Breast epithelium (tissue), 4 donors: Measurements from ENCODE around the gene NCKAP5. TPM values are rescaled to one million over a fixed set of nuclear protein-coding genes. Genes with fewer than 3 reads are reported as not detected.

Source experiments
- DNase-seq, 2 donors: peaks; one replicate each; pipeline ENCODE4 v3.0.0-alpha.2; 2019; ENCODE audit warnings: low spot score in 2 of 2
- H3K27ac ChIP-seq, 2 donors: fragments of 200-600 bp; sonication (generic) in 1 of 2; one replicate each; pipeline ENCODE4 v1.5.1; 2016 to 2019; ENCODE audit warnings: mild to moderate bottlenecking in 1 of 2
- H3K27me3 ChIP-seq, 2 donors: fragments of 200-600 bp; sonication (generic) in 1 of 2; one replicate each; pipeline versions ENCODE4 v1.5.1 to v1.6.0; 2017 to 2019; ENCODE audit warnings: control low read depth in 1 of 2, mild to moderate bottlenecking in 1 of 2
- H3K36me3 ChIP-seq: fragments of 200-600 bp; one replicate; pipeline ENCODE4 v1.5.1; 2019
- H3K4me1 ChIP-seq, 2 donors: fragments of 200-600 bp; sonication (generic); one replicate each; pipeline ENCODE4 v1.5.1; 2016 to 2019; ENCODE audit warnings: control low read depth in 1 of 2
- H3K4me3 ChIP-seq, 3 donors: fragments of 200-600 bp; sonication (generic); 1 replicate in 2 of 3; 2 replicates in 1 of 3; pipeline ENCODE4 v1.5.1; 2016 to 2019; ENCODE audit warnings: mild to moderate bottlenecking in 3 of 3, moderate library complexity in 2 of 3
- H3K9me3 ChIP-seq, 2 donors: fragments of 200-600 bp; sonication (generic) in 1 of 2; one replicate each; pipeline ENCODE4 v1.5.1; 2016 to 2019; ENCODE audit warnings: control low read depth in 1 of 2
- POLR2A ChIP-seq: fragments of 450-650 bp; IDR thresholded peaks from one replicate; pipeline ENCODE4 v1.6.1; 2016; ENCODE audit warnings: antibody characterized with exemption, mild to moderate bottlenecking, moderate library complexity
- POLR2AphosphoS5 ChIP-seq, 3 donors: sonication (generic); formaldehyde crosslinking; IDR thresholded peaks; one replicate each; pipeline ENCODE4 v1.6.1; 2017; ENCODE audit warnings: antibody characterized with exemption in 3 of 3
- intact Hi-C: fragments of 100-400 bp; cut with DNase I; formaldehyde crosslinking; loops from one replicate; pipeline ENCODE4 v1.15.1; 2023; ENCODE audit warnings: low total_unique reads
- total RNA-seq, 3 donors: library from RNA; depleted of rRNA; stranded (reverse); fragments of >200 nt; gene quantifications; one replicate each; pipeline ENCODE4 v1.1.0, GENCODE V29; 2016
- TF ChIP-seq, protein P1 (sequence below), 3 donors: fragments of 450-650 bp; IDR thresholded peaks; one replicate each; pipeline ENCODE4 v1.5.1; 2016 to 2017; ENCODE audit warnings: antibody characterized with exemption in 3 of 3, mild to moderate bottlenecking in 3 of 3, moderate library complexity in 3 of 3

The NCKAP5 gene
- total RNA-seq, 3 donors from 2014 or later, result 1.1 to 10.5 (median 6.1) TPM

DNA sequence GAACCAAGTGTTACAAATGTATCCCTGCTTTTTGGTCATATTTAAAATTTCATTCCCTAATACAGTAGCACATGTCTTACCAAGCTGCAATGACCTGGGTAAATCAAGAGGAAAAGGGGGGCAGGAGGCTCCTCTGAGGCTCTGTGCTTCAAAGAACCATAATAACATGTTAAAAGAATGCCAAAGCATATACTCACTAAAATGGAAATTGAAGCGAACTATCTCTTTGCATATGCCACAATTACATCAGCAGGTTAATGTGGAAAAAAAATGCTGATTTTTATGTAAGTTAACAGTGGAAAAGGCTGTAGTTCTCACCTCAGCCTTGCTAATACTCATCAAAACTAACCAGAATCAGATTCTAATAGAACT, 37.5 kb upstream of the NCKAP5 start:
- intact Hi-C loops, result no loop called here
- H3K9me3 ChIP-seq, result no peaks in the 10 kb centered on the region
- H3K4me1 ChIP-seq, result no peaks in the 10 kb centered on the region

DNA sequence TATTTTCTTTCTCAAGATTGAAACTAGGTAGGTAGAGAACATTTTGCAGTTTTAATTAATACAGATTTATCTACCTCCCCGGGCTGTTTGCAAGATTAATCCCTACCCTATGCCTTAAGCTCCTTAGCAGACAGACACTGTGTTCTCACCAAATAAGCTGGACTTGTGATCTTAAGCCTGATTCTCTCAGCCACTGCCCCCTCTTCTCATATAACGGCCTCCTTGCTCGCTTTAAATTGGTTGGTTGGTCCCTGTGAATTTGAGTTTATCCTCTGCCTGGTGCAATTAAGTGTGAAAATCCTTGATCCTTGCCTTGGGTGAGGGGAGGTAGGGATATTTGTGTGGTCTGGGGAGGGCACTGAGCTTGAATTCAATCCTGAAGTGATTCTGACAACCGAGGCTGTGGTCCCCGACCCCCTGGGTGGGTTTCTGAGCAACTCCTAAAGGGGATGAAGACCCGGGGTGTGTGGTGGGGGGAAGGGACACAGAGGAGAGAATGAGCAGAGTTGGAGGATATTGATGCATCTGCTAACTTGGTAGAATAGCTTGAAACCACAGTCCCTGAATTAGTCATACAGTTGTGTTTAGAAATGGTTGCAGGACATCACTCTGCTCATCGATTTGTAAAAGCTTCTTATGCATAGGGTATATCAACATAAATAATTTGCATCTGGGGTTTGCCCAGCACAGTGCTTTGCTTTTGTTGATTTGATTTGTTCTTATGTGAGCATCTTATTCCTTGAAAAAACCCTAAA, 36.9 kb upstream of the NCKAP5 start:
- Histone ChIP-seq H3K27me3 (no peaks in the 10 kb centered on the region), H3K27ac (no peak overlapping the region), H3K4me1 (no peaks in the 10 kb centered on the region), H3K36me3 (no peaks in the 10 kb centered on the region), H3K4me3 (no peak overlapping the region), H3K9me3 (no peaks in the 10 kb centered on the region)
- intact Hi-C loops, result no loop called here
- no peak for DNase-seq
- TF ChIP-seq POLR2AphosphoS5 (IDR thresholded peaks at IDR 0.05) (no peak), POLR2A (no peak)
- TF ChIP-seq, protein P1, sequence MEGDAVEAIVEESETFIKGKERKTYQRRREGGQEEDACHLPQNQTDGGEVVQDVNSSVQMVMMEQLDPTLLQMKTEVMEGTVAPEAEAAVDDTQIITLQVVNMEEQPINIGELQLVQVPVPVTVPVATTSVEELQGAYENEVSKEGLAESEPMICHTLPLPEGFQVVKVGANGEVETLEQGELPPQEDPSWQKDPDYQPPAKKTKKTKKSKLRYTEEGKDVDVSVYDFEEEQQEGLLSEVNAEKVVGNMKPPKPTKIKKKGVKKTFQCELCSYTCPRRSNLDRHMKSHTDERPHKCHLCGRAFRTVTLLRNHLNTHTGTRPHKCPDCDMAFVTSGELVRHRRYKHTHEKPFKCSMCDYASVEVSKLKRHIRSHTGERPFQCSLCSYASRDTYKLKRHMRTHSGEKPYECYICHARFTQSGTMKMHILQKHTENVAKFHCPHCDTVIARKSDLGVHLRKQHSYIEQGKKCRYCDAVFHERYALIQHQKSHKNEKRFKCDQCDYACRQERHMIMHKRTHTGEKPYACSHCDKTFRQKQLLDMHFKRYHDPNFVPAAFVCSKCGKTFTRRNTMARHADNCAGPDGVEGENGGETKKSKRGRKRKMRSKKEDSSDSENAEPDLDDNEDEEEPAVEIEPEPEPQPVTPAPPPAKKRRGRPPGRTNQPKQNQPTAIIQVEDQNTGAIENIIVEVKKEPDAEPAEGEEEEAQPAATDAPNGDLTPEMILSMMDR (IDR thresholded peaks at IDR 0.05), result no peak

More for the DNA sequence above, 37.5 kb upstream of the NCKAP5 start:
- no peak overlapping the region for H3K4me3 ChIP-seq
- TF ChIP-seq, protein P1 (IDR thresholded peaks at IDR 0.05), result no peak
- no peak for TF ChIP-seq POLR2AphosphoS5 (IDR thresholded peaks at IDR 0.05)
- no peak for TF ChIP-seq POLR2A
- no peaks in the 10 kb centered on the region for H3K27me3 ChIP-seq
- DNase-seq, result no peak
- H3K27ac ChIP-seq, result no peak overlapping the region
- H3K36me3 ChIP-seq, result no peaks in the 10 kb centered on the region

DNA sequence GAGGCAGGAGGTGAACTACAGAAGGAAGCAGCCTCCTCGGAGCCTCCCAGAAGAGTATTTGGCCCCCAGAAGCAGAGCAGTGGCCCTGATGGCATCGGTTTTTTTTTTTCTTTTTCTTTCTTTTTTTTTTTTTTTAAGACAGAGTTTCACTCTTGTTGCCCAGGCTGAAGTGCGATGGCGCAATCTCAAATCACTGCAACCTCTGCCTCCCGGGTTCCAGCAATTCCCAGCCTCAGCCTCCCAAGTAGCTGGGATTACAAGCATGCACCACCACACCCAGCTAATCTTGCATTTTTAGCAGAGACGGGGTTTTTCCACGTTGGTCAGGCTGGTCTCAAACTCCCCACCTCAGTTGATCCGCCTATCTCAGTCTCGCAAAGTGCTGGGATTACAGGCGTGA, 34.8 kb upstream of the NCKAP5 start:
- Histone ChIP-seq H3K4me1 (no peaks in the 10 kb centered on the region), H3K27me3 (no peaks in the 10 kb centered on the region), H3K9me3 (no peaks in the 10 kb centered on the region), H3K36me3 (no peaks in the 10 kb centered on the region), H3K4me3 (no peak overlapping the region), H3K27ac (no peak overlapping the region)
- intact Hi-C loops, result no loop called here
- TF ChIP-seq POLR2AphosphoS5 (IDR thresholded peaks at IDR 0.05), result no peak
- TF ChIP-seq, protein P1 (IDR thresholded peaks at IDR 0.05), result no peak
- DNase-seq, result no peak

DNA sequence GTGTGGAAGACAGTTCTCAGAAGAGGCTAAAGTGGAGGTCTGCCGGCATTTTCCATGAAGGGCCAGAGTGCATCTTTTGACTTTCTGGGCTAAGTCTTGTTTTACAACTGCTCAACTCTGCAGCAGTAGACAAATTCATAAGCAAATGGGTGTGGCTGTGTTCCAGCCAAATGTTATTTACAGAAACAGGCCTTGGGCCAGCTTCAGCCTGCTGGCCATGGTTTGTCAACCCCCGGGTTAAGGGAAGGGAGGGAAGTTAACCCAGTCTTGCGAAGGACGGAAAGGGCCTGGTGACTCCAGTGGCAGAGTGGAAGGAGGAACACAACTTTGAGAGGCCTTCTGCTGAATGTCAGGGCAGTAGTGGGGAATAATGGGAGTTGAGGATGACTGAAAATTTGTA, 34.3 kb upstream of the NCKAP5 start:
- no peaks in the 10 kb centered on the region for H3K9me3 ChIP-seq
- no peak for DNase-seq
- no peaks in the 10 kb centered on the region for H3K36me3 ChIP-seq
- H3K27me3 ChIP-seq, result no peaks in the 10 kb centered on the region
- no peak overlapping the region for H3K27ac ChIP-seq
- no peaks in the 10 kb centered on the region for H3K4me1 ChIP-seq
- TF ChIP-seq POLR2A (no peak), POLR2AphosphoS5 (IDR thresholded peaks at IDR 0.05) (no peak)
- TF ChIP-seq, protein P1 (IDR thresholded peaks at IDR 0.05), result no peak
- intact Hi-C loops, result no loop called here
- no peak overlapping the region for H3K4me3 ChIP-seq

DNA sequence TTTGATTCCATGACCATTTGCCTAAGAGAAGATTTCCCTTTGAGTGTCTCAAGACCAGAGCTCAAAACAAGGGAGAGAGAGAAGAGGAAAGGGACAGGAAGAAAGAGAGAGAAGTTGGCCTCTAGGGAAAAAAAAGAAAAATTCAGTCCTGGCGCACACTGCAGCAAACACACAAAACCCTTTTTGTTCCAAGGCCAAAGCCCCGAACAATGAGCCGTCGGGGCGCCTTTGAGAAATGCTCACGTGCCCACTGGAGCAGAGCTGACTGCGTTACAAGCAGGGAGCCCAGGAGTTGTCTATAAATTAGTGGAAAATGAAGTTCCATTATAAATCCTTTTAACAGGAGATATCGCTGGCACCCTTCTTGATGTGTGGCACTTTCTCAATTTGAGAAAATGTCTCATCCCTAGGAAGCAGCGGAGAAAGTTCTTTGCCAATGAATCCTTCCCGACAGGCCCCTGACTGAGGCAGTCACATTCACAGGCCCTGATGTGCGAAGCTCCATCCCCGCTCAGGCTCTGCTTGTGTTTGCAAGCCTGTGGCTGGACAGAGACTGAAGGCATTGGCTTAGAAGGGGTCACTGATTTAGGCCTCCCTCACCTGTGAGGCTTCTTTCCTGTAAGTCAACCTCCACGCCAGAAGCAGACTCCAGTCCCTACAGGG, 32.1 kb upstream of the NCKAP5 start:
- TF ChIP-seq POLR2AphosphoS5 (IDR thresholded peaks at IDR 0.05), result no peak
- TF ChIP-seq, protein P1 (IDR thresholded peaks at IDR 0.05), result no peak
- no peak for TF ChIP-seq POLR2A
- Histone ChIP-seq H3K36me3 (no peaks in the 10 kb centered on the region), H3K27ac (peak overlapping the region in 1 of 2 donors; percentile 48), H3K4me3 (no peak overlapping the region), H3K9me3 (no peaks in the 10 kb centered on the region), H3K27me3 (no peaks in the 10 kb centered on the region), H3K4me1 (no peaks in the 10 kb centered on the region)
- no peak for DNase-seq
- intact Hi-C loops, result no loop called here
